K562 (cell line): ENCODE data around the gene GABRA4.

ENCODE experiments used
- CTCF ChIP-seq, 3 experiments: IDR thresholded peaks in 2 of 3; conservative IDR thresholded peaks in 1 of 3; 2 replicates each; pipeline ENCODE4 v1.5.1; 2011 to 2012; ENCODE audit warnings: low read length in 3 of 3, mild to moderate bottlenecking in 3 of 3, control low read depth in 2 of 3, improper control_type of control experiment in 1 of 3, inconsistent platforms in 1 of 3, low read depth in 1 of 3, mixed read lengths in 1 of 3, moderate library complexity in 1 of 3; ENCODE audit not compliant: insufficient read depth in 2 of 3
- EP300 ChIP-seq: IDR thresholded peaks from 2 replicates; pipeline ENCODE4 v1.6.1; 2012; ENCODE audit warnings: low read length, improper control_type of control experiment
- GTF2F1 ChIP-seq: IDR thresholded peaks from 2 replicates; pipeline ENCODE4 v1.6.1; 2011; ENCODE audit warnings: low read depth, low read length, improper control_type of control experiment
- HDAC6 ChIP-seq: IDR thresholded peaks from 2 replicates; pipeline ENCODE4 v1.6.1; 2012; ENCODE audit warnings: low read depth, mild to moderate bottlenecking, control low read depth, inconsistent platforms, low read length, moderate library complexity
- RCOR1 ChIP-seq, 2 experiments: IDR thresholded peaks; 2 replicates each; pipeline ENCODE4 v1.6.1; 2012; ENCODE audit warnings: low read depth in 2 of 2, low read length in 2 of 2, borderline replicate concordance in 1 of 2, improper control_type of control experiment in 1 of 2
- TAF1 ChIP-seq: IDR thresholded peaks from 2 replicates; pipeline ENCODE4 v1.6.1; 2011; ENCODE audit warnings: mild to moderate bottlenecking, low read length, moderate library complexity; ENCODE audit not compliant: insufficient read depth, control insufficient read depth, severe bottlenecking; ENCODE audit errors: extremely low read depth
- YY1 ChIP-seq, 3 experiments: IDR thresholded peaks; 2 replicates each; pipeline ENCODE4 v1.6.1; 2011; ENCODE audit warnings: low read length in 2 of 3, mild to moderate bottlenecking in 2 of 3, moderate library complexity in 2 of 3, borderline replicate concordance in 1 of 3, control low read depth in 1 of 3, low read depth in 1 of 3; ENCODE audit not compliant: insufficient read depth in 3 of 3, insufficient replicate concordance in 2 of 3, control insufficient read depth in 1 of 3, insufficient read length in 1 of 3; ENCODE audit errors: extremely low read depth in 1 of 3

- TF ChIP-seq HDAC6 (no peak), TAF1 (no peak), EP300 (no peak), CTCF (IDR thresholded peaks at IDR 0.05 in 2 of 3, conservative IDR thresholded peaks at IDR 0.05 in 1 of 3; ENCODE audit: insufficient read depth in 2 of 3, low read depth in 1 of 3, low read length in 3 of 3) (no peak), YY1 (IDR thresholded peaks at IDR 0.05; ENCODE audit: borderline replicate concordance in 1 of 3, control insufficient read depth in 1 of 3, extremely low read depth in 1 of 3, insufficient read depth in 3 of 3, insufficient read length in 1 of 3, insufficient replicate concordance in 2 of 3, low read depth in 1 of 3, low read length in 2 of 3) (no peak), GTF2F1 (no peak), RCOR1 (IDR thresholded peaks at IDR 0.05; ENCODE audit: borderline replicate concordance in 1 of 2, low read depth in 2 of 2, low read length in 2 of 2) (no peak)
Observed at GRCh38 chr4:47013373-47013772, 20.0 kb upstream of the GABRA4 start.
